ENCODE data around the gene TASP1.

DNA sequence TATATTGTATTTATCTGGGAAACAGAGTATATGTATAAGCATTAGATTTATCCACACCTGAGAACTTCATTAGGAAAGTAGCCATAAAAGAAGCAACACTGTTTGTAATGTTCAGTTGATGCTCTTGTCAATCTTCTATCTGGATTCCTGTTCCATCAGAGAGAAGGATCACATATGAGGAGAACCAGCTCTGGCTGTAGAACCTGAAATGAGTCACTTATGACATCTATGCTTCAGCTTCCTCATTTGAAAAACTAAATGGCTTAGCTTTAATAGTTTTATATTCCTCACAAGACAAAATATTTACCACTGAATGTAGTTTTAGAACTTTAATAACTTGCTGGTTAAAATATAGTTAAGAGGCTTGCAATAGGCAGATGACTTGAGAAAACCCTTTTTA lies 144.7 kb downstream of the TASP1 start:
- TF ChIP-seq POLR2A (IDR thresholded peaks at IDR 0.05): no peak
- no peak for TF ChIP-seq CTCF (IDR thresholded peaks at IDR 0.05)
- TF ChIP-seq POLR2AphosphoS5 (IDR thresholded peaks at IDR 0.05): no peak
- no peak for TF ChIP-seq EP300 (IDR thresholded peaks at IDR 0.05)
